ENCODE data around the gene METTL2B. TPM values are rescaled to one million over a fixed set of nuclear protein-coding genes. Genes with fewer than 3 reads are reported as not detected.
"Not testable (repeated sequence)": the region's sequence is repeated elsewhere in the genome, so short reads cannot be mapped to it uniquely, and the experiment has no call there.

METTL2B gene
- total and polyA plus RNA-seq, 7 donors: 9.6 to 23.2 (median 18.1) TPM

DNA sequence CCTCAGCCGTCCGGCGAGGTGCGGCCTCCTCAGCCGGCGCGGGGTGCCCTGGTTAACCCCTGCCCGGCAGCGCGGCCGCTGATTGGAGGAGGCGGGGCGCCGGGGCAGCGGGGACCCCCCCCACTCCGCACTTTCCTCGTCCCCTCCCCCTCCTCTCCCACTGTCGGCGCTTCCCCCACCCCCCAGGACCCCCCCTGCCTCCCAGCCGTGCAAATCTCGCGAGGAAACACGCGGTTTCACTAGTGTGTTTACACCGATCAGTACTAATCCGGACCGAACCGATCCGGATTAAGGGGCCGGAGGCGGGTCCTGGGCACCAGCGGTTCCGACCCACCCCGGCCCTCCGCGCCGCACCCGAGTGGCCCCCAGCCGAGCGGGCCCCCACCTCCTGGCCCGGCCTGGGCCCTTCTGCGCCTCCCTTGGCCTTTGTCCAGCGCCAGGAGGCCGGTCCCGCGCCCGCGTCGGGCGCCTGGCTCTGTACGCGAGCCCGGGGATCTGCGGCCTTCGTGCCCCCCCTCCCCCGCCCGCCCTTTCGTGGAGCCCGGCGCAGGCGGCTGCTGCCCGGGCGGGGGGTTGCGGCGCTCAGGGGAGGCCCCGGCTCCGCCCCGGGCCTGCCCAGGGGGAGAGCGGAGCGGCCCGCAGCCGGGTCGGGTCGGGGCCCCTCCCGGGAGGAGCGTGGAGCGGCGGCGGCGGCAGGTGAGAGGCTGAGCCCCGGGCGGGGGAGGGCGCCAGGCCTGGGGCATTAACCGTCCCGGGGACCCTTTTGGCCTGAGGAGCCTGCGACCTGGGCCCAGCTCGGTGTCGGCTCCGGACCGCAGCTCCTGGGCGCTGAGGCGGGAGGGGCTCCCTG, 54.8 kb downstream of the METTL2B start:
- TF ChIP-seq POLR2A (IDR thresholded peaks at IDR 0.05) (peak in 1 of 2 donors; percentile 20), POLR2AphosphoS5 (IDR thresholded peaks at IDR 0.05) (peak in 3 of 4 donors; percentile 57 to 72 (median 64))
- H3K27me3 ChIP-seq, H3K36me3 ChIP-seq, H3K9me3 ChIP-seq: not testable (repeated sequence)
- intact Hi-C loops (cut with DNase I): loop anchor here (10.0 kb wide), 1 partner anchor 57 kb away; the partner anchor contains the start of gene METTL2B
- peak overlapping the region; percentile 67 to 99 (median 81) for H3K4me3 ChIP-seq
- peaks cover 0 to 43% (median 37%) of the 10 kb centered on the region in 4 donors for H3K4me1 ChIP-seq
- peak overlapping the region; percentile 93 to 100 (median 97) for H3K27ac ChIP-seq
- WGBS, 2 donors: 1% methylated on average over 92 of the region's 92 CpGs
- peak; percentile 96 for DNase-seq

DNA sequence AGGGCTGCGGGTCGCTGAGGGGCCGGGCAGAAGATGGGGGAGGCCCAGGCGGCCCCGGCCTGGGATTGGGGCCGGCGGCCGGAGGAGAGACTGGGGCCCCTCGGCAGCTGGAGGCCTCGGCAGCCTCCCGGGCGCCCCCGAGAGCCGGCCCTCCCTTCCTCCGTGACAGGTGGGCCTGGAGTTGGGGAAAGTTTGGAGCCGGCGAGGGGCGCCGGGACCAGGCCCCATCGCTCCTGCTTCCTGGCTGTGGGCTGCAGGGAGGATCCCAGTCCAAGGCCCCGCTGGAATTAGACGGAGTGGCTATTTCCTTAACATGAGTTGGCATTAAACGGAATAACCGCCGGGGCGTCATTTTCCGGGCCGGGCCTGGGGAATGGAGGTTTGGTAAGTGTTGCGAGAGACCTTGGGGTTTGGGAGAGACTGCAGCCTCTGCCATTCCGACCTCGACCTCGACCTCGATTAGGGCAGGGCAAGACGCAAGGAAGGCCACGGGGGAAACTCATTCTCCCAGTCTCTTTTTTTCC, 55.5 kb downstream of the METTL2B start:
- 0 to 1% methylated on average over 35 of the region's 35 CpGs for WGBS, 2 donors
- Histone ChIP-seq H3K4me3 (peak overlapping the region; percentile 67 to 99 (median 81)), H3K4me1 (peaks cover 0 to 46% (median 42%) of the 10 kb centered on the region in 4 donors), H3K27ac (peak overlapping the region; percentile 93 to 100 (median 97))
- peak; percentile 71 for DNase-seq
- not testable (repeated sequence) for H3K9me3 ChIP-seq, H3K27me3 ChIP-seq, H3K36me3 ChIP-seq
- intact Hi-C loops (cut with DNase I): loop anchor here (10.0 kb wide), 1 partner anchor 57 kb away; the partner anchor contains the start of gene METTL2B

DNA sequence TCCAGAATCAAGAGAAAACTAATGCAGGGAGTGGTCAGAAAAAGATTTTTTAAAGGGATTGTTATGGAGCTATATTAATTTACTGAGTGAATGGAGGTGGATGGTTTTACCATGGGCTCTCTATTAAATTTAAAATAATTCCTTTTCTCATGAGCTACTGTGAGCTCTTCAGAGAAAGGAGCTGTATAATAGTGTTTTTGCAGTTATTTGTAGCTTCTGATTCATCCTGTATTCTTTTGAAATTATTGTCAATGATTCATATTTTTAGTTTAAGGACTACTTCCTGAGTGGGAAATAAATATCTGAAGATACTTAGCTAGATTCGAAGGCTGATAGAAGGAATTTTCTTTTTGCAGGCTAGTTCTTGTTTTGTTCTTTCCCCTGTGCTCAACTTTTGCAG, 56.4 kb downstream of the METTL2B start:
- intact Hi-C loops (cut with DNase I): loop anchor here (10.0 kb wide), 1 partner anchor 58 kb away; the partner anchor contains the start of gene METTL2B
- peak overlapping the region; percentile 93 to 100 (median 97) for H3K27ac ChIP-seq
- peaks cover 0 to 56% (median 47%) of the 10 kb centered on the region in 4 donors for H3K4me1 ChIP-seq
- H3K9me3 ChIP-seq, DNase-seq, H3K27me3 ChIP-seq, H3K36me3 ChIP-seq: not testable (repeated sequence)
- peak overlapping the region in 3 of 4 donors; percentile 69 to 99 (median 93) for H3K4me3 ChIP-seq
- 13 to 14% methylated on average over 1 of the region's 1 CpG for WGBS, 2 donors

DNA sequence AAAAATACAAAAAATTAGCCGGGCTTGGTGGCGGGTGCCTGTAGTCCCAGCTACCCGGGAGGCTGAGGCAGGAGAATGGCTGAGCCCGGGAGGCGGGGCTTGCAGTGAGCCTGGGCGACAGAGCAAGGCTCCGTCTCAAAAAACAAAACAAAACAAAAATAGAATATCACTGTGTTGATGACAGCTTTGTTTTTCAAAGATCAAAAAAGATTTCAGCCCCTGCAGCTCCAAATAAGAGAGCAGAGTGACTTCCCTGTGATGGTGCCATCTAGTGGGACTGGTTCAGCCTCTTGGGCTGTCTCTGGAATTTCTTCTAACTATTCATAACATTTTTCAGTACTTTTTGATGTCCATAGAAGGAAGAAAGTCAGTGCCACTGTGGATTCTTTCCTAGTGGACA, 60.9 kb downstream of the METTL2B start:
- Histone ChIP-seq H3K27ac (peak overlapping the region; percentile 39 to 71 (median 56)), H3K4me1 (peaks cover 0 to 47% (median 40%) of the 10 kb centered on the region in 4 donors), H3K36me3 (peaks cover 0 to 15% (median 0%) of the 10 kb centered on the region in 4 donors)
- TF ChIP-seq, protein P1, sequence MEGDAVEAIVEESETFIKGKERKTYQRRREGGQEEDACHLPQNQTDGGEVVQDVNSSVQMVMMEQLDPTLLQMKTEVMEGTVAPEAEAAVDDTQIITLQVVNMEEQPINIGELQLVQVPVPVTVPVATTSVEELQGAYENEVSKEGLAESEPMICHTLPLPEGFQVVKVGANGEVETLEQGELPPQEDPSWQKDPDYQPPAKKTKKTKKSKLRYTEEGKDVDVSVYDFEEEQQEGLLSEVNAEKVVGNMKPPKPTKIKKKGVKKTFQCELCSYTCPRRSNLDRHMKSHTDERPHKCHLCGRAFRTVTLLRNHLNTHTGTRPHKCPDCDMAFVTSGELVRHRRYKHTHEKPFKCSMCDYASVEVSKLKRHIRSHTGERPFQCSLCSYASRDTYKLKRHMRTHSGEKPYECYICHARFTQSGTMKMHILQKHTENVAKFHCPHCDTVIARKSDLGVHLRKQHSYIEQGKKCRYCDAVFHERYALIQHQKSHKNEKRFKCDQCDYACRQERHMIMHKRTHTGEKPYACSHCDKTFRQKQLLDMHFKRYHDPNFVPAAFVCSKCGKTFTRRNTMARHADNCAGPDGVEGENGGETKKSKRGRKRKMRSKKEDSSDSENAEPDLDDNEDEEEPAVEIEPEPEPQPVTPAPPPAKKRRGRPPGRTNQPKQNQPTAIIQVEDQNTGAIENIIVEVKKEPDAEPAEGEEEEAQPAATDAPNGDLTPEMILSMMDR (IDR thresholded peaks at IDR 0.05): peak in 2 of 4 experiments; percentile 14 to 24
- H3K27me3 ChIP-seq, H3K4me3 ChIP-seq, H3K9me3 ChIP-seq, DNase-seq: not testable (repeated sequence)
- intact Hi-C loops (cut with DNase I): loop anchor here (10.0 kb wide), 1 partner anchor 63 kb away; the partner anchor contains the start of gene METTL2B
- 43 to 55% methylated on average over 7 of the region's 7 CpGs for WGBS, 2 donors

DNA sequence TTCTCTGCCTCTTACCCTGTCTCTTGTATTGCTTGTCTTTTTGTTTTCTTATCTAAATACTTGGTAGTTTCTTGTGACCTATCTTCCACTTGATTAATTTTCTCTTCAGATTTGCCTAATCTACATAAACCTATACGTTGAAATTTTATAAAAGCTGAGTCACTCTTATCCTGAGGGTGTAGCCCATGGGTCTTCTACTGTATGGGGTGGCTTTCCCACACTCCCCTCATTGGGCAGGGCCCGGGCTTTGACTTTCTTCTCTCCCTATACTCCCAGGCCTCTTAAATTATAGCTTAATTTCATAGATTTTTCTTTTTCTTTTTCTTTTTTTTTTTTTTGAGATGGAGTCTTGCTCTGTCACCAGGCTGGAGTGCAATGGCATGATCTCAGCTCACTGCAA, 66.0 kb downstream of the METTL2B start:
- H3K27ac ChIP-seq; H3K27me3 ChIP-seq; H3K9me3 ChIP-seq; intact Hi-C loops (cut with DNase I); H3K4me3 ChIP-seq; H3K4me1 ChIP-seq; DNase-seq: not testable (repeated sequence)
- 71 to 78% methylated on average over 2 of the region's 2 CpGs for WGBS, 2 donors
- peaks cover 0 to 40% (median 4%) of the 10 kb centered on the region in 4 donors for H3K36me3 ChIP-seq

DNA sequence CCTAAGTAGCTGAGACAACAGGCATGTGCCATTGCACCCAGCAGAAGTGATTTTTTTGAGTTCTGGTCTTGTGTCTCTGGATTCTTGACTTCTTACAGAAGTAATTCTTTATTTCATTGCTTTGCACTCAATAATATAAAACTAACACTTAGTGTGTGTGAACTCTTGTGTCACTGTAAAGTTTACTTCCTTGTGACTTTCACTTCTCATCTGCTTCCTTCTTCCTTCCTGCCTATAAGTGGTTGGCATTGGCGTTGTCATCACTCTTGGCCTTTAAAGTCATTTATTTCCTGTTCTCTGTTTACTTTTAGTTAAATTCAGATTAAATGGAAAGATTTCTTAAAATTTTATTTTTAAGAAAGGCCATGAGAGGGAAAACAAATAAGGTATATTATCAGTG, 66.8 kb downstream of the METTL2B start:
- H3K27ac ChIP-seq; H3K27me3 ChIP-seq; intact Hi-C loops (cut with DNase I); H3K4me1 ChIP-seq; H3K4me3 ChIP-seq; DNase-seq; H3K9me3 ChIP-seq: not testable (repeated sequence)
- 4 to 25% methylated on average over 1 of the region's 1 CpG for WGBS, 2 donors
- peaks cover 0 to 42% (median 4%) of the 10 kb centered on the region in 4 donors for H3K36me3 ChIP-seq

DNA sequence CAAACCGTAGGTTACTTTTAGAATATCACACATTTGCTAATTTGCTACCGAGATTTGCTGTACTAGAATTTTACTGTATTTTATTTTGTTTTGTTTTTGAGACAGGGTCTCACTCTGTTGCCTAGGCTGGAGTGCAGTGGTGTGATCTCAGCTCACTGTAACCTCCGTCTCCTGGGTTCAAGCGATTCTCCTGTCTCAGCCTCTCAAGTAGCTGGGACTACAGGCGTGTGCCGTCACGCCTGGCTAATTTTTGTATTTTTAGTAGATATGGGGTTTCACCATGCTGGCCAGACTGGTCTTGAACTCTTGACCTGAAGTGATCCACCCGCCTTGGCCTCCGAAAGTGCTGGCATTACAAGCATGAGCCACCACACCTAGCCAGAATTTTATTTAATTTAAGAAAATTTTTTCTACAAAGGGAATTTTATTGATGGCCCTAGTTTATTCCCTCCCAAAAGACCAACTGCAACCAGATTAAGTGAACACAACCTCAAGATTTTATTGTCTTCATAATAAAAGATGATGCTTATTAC, 69.8 kb downstream of the METTL2B start:
- H3K27me3 ChIP-seq; H3K9me3 ChIP-seq; DNase-seq; H3K4me3 ChIP-seq; intact Hi-C loops (cut with DNase I); H3K4me1 ChIP-seq; H3K27ac ChIP-seq: not testable (repeated sequence)
- H3K36me3 ChIP-seq: peaks cover 0 to 30% (median 4%) of the 10 kb centered on the region in 4 donors
- 91 to 95% methylated on average over 9 of the region's 9 CpGs for WGBS, 2 donors
